ENCODE results near the gene TRIM42.

TRIM42 gene

GRCh38 chr3:140677764-140678163, at the start of gene TRIM42:
TRIM42 (plus strand) TSS chr3:140678064; CDS start chr3:140678230, 166 bp downstream.
- no peak for DNase-seq (ENCODE audit: low read depth, low spot score)

GRCh38 chr3:140628606-140629005, 49.3 kb upstream of the TRIM42 start:
- DNase-seq (ENCODE audit: low read depth, low spot score): no peak

- DNase-seq (ENCODE audit: low read depth, low spot score): no peak
Observed at GRCh38 chr3:140629357-140630137, 48.3 kb upstream of the TRIM42 start.

- no peak for DNase-seq (ENCODE audit: low read depth, low spot score)
Observed at GRCh38 chr3:140630366-140630765, 47.5 kb upstream of the TRIM42 start.

- DNase-seq (ENCODE audit: low read depth, low spot score): no peak
Observed at GRCh38 chr3:140630866-140631265, 47.0 kb upstream of the TRIM42 start.

- no peak for DNase-seq (ENCODE audit: low read depth, low spot score)
Observed at GRCh38 chr3:140635276-140635675, 42.6 kb upstream of the TRIM42 start.

GRCh38 chr3:140636406-140637138, 41.3 kb upstream of the TRIM42 start:
- DNase-seq (ENCODE audit: low read depth, low spot score): no peak

GRCh38 chr3:140651287-140651686, 26.6 kb upstream of the TRIM42 start:
- DNase-seq (ENCODE audit: low read depth, low spot score): no peak

GRCh38 chr3:140655678-140656077, 22.2 kb upstream of the TRIM42 start:
- no peak for DNase-seq (ENCODE audit: low read depth, low spot score)

GRCh38 chr3:140664111-140664510, 13.8 kb upstream of the TRIM42 start:
- DNase-seq (ENCODE audit: low read depth, low spot score): no peak

- DNase-seq (ENCODE audit: low read depth, low spot score): no peak
Observed at GRCh38 chr3:140682586-140682985, 4.7 kb downstream of the TRIM42 start.

GRCh38 chr3:140686128-140686527, 8.3 kb downstream of the TRIM42 start:
- no peak for DNase-seq (ENCODE audit: low read depth, low spot score)

GRCh38 chr3:140686948-140687347, 9.1 kb downstream of the TRIM42 start:
- no peak for DNase-seq (ENCODE audit: low read depth, low spot score)

- DNase-seq (ENCODE audit: low read depth, low spot score): no peak
Observed at GRCh38 chr3:140695361-140696061, 17.6 kb downstream of the TRIM42 start.

GRCh38 chr3:140699516-140700231, 21.8 kb downstream of the TRIM42 start:
- DNase-seq (ENCODE audit: low read depth, low spot score): no peak

- no peak for DNase-seq (ENCODE audit: low read depth, low spot score)
Observed at GRCh38 chr3:140702281-140702680, 24.4 kb downstream of the TRIM42 start.

GRCh38 chr3:140703496-140703895, 25.6 kb downstream of the TRIM42 start:
- no peak for DNase-seq (ENCODE audit: low read depth, low spot score)

- no peak for DNase-seq (ENCODE audit: low read depth, low spot score)
Observed at GRCh38 chr3:140704733-140705132, 26.9 kb downstream of the TRIM42 start.

GRCh38 chr3:140705954-140706353, 28.1 kb downstream of the TRIM42 start:
- DNase-seq (ENCODE audit: low read depth, low spot score): no peak

GRCh38 chr3:140706360-140706759, 28.5 kb downstream of the TRIM42 start:
- no peak for DNase-seq (ENCODE audit: low read depth, low spot score)

- no peak for DNase-seq (ENCODE audit: low read depth, low spot score)
Observed at GRCh38 chr3:140708815-140709214, 31.0 kb downstream of the TRIM42 start.

- no peak for DNase-seq (ENCODE audit: low read depth, low spot score)
Observed at GRCh38 chr3:140709751-140710150, 31.9 kb downstream of the TRIM42 start.

All from iPS DF 19.7 (cell line).